ENCODE results near the gene IL34.

- TF ChIP-seq, protein P1, sequence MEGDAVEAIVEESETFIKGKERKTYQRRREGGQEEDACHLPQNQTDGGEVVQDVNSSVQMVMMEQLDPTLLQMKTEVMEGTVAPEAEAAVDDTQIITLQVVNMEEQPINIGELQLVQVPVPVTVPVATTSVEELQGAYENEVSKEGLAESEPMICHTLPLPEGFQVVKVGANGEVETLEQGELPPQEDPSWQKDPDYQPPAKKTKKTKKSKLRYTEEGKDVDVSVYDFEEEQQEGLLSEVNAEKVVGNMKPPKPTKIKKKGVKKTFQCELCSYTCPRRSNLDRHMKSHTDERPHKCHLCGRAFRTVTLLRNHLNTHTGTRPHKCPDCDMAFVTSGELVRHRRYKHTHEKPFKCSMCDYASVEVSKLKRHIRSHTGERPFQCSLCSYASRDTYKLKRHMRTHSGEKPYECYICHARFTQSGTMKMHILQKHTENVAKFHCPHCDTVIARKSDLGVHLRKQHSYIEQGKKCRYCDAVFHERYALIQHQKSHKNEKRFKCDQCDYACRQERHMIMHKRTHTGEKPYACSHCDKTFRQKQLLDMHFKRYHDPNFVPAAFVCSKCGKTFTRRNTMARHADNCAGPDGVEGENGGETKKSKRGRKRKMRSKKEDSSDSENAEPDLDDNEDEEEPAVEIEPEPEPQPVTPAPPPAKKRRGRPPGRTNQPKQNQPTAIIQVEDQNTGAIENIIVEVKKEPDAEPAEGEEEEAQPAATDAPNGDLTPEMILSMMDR (IDR thresholded peaks at IDR 0.05), result peak in 1 of 3 donors; percentile 27
- TF ChIP-seq POLR2AphosphoS5 (IDR thresholded peaks at IDR 0.05) (no peak), POLR2A (IDR thresholded peaks at IDR 0.05) (no peak)
These were observed 49.1 kb downstream of the IL34 start for GRCh38 chr16:70695331-70696070.
